GM18861 (cell line): Measurements from ENCODE around the gene CSTF1.

ENCODE experiments used
- ATAC-seq: cut with Tn5 transposase; IDR thresholded peaks from one replicate; pipeline ENCODE4 v1.9.1; 2021; ENCODE audit not compliant: unreplicated experiment

The CSTF1 gene

GRCh38 chr20:56426926-56427325, 34.5 kb downstream of the CSTF1 start:
- ATAC-seq, result no peak

GRCh38 chr20:56427797-56428196, 35.4 kb downstream of the CSTF1 start:
- ATAC-seq, result no peak

- no peak for ATAC-seq
These were observed 36.0 kb downstream of the CSTF1 start for GRCh38 chr20:56428410-56428809.

- no peak for ATAC-seq
These were observed 36.4 kb downstream of the CSTF1 start for GRCh38 chr20:56428881-56429280.

GRCh38 chr20:56429502-56429901, 37.1 kb downstream of the CSTF1 start:
- ATAC-seq, result no peak

DNA sequence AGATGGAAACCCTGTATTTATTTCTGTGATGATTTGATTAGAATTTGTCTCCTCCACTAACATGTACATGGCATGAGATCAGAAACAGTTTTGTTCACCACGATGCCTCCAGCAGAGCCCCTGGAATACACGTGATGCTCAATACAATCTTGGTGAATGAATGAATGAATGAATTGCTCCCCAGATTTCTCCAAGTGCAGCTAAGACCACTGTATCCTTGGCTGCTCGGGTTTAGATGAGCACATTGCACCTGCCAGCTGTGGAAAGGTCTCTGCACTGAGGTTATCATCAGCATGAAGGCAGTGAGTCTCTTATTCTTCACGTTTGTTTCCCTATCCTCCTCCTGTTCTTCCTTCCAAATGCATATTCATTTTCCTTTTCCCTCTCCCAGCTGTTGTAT, 37.5 kb downstream of the CSTF1 start:
- no peak for ATAC-seq

DNA sequence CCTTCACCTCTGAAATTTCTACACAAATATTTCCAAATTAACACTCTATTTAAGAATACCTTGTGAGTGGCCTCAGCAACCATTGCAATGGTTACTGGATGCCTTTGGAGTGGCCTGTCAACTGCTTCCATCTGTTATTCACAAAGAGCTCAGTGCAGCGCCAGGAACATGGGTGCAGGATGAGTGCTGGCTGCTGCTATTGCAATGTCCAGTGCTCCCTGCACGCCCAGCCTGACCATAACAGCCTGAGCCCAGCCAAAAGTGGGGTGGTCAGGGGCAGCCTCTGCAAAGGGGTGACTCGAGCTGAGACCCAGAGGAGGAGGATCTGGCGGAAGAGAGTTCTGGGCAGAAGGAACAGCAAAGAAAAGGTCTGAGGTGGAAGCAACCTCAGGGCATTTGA, 38.0 kb downstream of the CSTF1 start:
- no peak for ATAC-seq

DNA sequence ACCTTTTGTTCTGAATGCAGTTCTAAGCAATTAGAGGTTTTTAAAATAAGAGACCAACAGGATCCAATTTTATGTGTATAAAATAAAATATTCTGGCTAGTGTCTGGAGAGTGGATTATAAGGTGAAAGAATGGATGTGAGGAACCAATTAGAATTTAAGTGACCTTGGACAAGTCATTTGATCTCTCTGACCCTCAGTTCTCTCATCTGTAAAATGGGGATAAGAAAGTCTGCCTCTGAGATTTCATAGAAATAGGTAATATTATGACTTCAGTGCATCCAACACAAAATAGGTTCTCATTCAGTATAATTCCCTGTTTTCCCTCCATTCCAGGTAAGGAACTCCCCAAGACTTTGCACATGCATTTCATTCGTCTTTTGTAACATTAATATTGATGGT, 38.5 kb downstream of the CSTF1 start:
- ATAC-seq, result no peak

DNA sequence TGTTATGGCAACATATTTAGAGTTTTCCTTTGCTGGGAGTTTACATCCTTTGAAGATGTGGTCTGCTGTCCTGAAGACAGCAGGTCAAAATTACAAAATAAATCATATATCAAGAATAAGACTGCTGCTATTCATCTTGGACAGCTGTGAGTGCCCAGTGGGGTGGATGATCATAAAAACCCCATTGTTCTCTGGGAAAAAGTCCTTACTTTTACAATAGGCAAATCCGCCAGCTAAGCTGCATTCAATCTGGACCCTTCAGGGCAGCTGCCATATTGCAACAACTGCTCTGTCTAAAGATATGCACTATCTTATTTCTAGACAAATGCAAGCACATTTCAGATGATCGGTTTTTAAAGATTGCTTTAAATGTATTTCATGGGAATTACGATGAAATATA, 39.0 kb downstream of the CSTF1 start:
- no peak for ATAC-seq

DNA sequence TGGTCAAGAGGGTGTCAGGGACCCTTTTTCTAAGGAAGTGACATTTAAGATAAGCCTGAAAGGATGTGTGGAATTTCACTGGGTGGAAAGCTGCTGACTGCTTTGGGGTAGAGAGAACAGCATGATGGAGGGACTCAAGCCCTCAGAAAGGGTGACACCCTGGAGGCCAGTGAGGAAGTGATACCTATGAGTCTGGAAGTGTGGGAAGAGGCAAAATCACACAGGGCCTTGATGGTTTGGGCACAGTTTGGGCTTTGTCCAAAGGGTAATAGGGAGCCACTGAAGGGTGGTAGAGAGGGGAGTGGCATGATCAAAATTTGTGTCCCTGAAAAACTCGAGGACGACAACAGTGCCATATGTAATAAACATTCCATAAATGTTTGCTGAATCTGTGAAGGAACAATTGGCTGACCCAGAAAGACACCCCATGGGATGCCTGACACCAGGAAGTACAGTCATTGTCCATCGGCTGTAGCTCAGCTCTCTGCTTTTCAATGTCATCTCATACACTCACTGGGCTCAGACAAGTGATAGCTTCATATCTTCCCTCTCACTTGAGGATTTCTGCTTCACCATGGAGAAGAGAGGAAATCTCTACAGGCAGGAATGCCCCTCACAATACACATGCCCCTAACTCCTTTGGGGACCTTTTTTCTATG, 40.9 kb downstream of the CSTF1 start:
- no peak for ATAC-seq

DNA sequence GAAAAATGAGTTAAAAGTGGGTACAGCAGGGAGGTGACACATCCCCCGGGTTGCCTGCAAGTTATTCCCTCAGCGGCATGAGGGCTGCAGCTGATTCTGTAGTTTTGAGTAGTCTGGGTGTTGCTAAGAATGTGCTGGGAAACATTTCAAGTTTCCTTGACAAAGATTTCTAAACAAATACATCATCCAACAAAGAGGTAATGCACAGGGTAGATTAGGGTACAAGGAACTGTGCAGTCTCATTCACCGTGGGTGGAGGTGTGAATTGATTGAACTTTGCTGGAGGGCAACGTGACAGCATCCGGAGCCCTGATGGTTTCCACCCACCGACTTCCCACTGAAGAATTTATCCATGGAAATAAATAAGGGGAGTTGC, 41.4 kb downstream of the CSTF1 start:
- no peak for ATAC-seq

- ATAC-seq, result no peak
These were observed 44.9 kb downstream of the CSTF1 start for GRCh38 chr20:56437196-56437960.

GRCh38 chr20:56438284-56438683, 45.8 kb downstream of the CSTF1 start:
- ATAC-seq, result no peak

GRCh38 chr20:56439771-56440291, 47.4 kb downstream of the CSTF1 start:
- ATAC-seq, result no peak

- peak; percentile 58 for ATAC-seq
These were observed 48.0 kb downstream of the CSTF1 start for GRCh38 chr20:56440346-56441007.

- ATAC-seq, result no peak
These were observed 50.2 kb downstream of the CSTF1 start for GRCh38 chr20:56442389-56443365.

DNA sequence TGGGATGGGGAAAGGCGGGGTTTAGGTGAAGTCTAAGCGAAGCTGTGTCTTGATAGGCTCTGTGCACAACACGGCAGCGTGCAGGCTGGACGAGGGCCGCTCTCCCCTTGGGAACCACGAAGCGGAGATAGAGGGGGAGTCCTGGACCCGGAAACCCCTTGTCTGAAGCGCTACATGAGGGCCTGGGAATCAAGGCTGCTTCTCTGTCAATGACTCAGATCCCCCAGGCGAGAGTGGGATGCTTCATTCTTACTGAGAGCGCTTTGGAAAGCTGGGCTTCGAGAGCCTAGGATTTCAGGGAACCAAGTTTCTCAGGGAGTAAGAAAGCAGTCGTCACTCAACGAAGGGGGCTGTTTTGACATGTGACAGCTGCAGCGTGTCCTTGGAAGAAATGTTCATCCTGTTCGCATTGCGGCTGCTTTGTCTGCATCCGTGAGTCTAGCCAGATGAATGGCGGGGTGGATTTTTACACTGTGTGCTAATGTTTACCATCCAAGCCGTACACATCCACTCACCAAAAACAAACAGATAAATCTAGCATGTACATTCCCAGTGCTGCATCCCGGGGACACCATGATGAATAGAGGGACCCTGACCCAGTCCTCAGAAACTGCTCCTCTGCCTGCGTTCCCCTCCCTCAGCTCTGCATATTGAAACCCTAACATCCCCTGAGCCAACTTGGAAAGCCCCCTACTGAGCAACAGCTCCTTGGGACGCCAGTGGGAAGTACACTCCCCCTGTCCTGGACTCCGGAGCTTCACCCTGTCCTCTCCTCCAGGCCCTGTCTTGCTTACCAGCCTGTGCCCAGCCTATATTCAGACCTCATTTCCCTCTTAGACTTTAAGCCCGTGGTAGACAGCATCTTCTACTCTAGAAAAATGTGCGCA, 51.5 kb downstream of the CSTF1 start:
- ATAC-seq, result no peak

DNA sequence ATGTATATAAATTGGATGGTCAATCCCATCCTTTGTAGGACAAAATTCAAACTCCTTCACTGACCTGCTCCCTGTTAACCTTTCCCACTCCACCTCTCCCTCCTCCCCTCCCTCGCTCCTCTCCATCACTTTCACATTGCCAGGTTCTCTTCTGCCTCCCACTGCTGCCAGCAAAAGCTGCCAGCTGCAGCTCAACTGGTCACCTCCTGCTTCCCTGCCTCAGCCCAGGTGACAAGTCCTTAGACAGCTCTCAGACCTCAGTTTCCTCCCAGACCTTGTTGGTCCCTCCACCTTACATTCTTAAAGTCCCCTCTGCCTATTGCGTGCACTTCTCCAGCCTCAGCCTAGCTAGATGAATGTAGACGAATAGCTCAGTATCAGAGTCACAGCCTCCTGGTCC, 52.7 kb downstream of the CSTF1 start:
- ATAC-seq, result no peak

GRCh38 chr20:56445540-56445939, 53.1 kb downstream of the CSTF1 start:
- ATAC-seq, result no peak

- ATAC-seq, result no peak
These were observed 54.8 kb downstream of the CSTF1 start for GRCh38 chr20:56447227-56447626.
